ENCODE data around the gene GPR42. TPM values are rescaled to one million over a fixed set of nuclear protein-coding genes. Genes with fewer than 3 reads are reported as not detected.

The GPR42 gene
- polyA plus RNA-seq, 2 of the 4 experiments (the other 2 are of a cell fraction), result not detected

DNA sequence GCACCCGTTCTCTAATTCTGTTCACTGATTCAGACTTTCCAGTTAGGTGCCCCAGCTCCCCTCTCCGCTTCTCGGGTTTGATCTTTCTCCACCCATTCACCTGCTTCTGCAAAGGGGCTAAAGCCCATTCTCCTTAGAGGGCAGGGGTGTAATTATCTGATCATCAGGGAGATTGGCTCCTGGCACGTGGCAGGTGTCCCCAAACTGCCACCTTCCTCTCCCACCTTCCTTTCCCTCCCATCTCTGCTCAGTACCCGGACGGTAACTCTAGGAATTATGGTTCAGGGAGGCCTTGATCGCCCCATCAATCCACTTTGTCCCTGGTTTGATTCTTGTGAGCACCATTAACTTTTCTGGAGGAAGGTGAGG, 23.0 kb upstream of the GPR42 start:
- ChIA-PET POLR2A (no interaction called here), CTCF (interaction anchor here (0.6 to 15.0 kb wide), 7 partner anchors 29 to 1437 kb away, joined by 3 to 368 read pairs (median 3); partner anchors contain the start of gene KRTDAP)
- H3K9me3 ChIP-seq, result no peaks in the 10 kb centered on the region
- WGBS (ENCODE audit: missing lambda C conversion rate), result 39% methylated on average over 7 of the region's 7 CpGs
- no peak overlapping the region for H3K4me2 ChIP-seq
- TF ChIP-seq RAD21 (conservative IDR thresholded peaks at IDR 0.05 in 1 of 2, IDR thresholded peaks at IDR 0.05 in 1 of 2) (no peak), CHD2 (IDR thresholded peaks at IDR 0.05; ENCODE audit: low read length, partially characterized antibody) (no peak), HEYL (CRISPR knock-in tag; IDR thresholded peaks at IDR 0.05) (no peak), PHF8 (IDR thresholded peaks at IDR 0.05; ENCODE audit: borderline replicate concordance, low read depth) (no peak), RARB (CRISPR knock-in tag; IDR thresholded peaks at IDR 0.05) (no peak), FOXS1 (CRISPR knock-in tag; IDR thresholded peaks at IDR 0.05) (no peak), TP53 (CRISPR knock-in tag; IDR thresholded peaks at IDR 0.05) (no peak), ZC3H11A (IDR thresholded peaks at IDR 0.05) (no peak), TFCP2L1 (CRISPR knock-in tag; IDR thresholded peaks at IDR 0.05) (no peak)
- TF ChIP-seq, protein P1, sequence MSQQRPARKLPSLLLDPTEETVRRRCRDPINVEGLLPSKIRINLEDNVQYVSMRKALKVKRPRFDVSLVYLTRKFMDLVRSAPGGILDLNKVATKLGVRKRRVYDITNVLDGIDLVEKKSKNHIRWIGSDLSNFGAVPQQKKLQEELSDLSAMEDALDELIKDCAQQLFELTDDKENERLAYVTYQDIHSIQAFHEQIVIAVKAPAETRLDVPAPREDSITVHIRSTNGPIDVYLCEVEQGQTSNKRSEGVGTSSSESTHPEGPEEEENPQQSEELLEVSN (IDR thresholded peaks at IDR 0.05; ENCODE audit: borderline replicate concordance, low read depth), result no peak
- TF ChIP-seq, protein P2, sequence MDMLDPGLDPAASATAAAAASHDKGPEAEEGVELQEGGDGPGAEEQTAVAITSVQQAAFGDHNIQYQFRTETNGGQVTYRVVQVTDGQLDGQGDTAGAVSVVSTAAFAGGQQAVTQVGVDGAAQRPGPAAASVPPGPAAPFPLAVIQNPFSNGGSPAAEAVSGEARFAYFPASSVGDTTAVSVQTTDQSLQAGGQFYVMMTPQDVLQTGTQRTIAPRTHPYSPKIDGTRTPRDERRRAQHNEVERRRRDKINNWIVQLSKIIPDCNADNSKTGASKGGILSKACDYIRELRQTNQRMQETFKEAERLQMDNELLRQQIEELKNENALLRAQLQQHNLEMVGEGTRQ (IDR thresholded peaks at IDR 0.05), result no peak
- TF ChIP-seq, protein P3, sequence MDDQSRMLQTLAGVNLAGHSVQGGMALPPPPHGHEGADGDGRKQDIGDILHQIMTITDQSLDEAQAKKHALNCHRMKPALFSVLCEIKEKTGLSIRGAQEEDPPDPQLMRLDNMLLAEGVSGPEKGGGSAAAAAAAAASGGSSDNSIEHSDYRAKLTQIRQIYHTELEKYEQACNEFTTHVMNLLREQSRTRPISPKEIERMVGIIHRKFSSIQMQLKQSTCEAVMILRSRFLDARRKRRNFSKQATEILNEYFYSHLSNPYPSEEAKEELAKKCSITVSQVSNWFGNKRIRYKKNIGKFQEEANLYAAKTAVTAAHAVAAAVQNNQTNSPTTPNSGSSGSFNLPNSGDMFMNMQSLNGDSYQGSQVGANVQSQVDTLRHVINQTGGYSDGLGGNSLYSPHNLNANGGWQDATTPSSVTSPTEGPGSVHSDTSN (IDR thresholded peaks at IDR 0.05), result no peak
- H3K4me3 ChIP-seq, result no peak overlapping the region
- DNase-seq (ENCODE audit: low read depth in 1 of 2, low spot score in 1 of 2) (no peak), ATAC-seq (no peak), FAIRE-seq (no peak)
- no peaks in the 10 kb centered on the region for H3K4me1 ChIP-seq
- no peak overlapping the region for H3K27ac ChIP-seq

DNA sequence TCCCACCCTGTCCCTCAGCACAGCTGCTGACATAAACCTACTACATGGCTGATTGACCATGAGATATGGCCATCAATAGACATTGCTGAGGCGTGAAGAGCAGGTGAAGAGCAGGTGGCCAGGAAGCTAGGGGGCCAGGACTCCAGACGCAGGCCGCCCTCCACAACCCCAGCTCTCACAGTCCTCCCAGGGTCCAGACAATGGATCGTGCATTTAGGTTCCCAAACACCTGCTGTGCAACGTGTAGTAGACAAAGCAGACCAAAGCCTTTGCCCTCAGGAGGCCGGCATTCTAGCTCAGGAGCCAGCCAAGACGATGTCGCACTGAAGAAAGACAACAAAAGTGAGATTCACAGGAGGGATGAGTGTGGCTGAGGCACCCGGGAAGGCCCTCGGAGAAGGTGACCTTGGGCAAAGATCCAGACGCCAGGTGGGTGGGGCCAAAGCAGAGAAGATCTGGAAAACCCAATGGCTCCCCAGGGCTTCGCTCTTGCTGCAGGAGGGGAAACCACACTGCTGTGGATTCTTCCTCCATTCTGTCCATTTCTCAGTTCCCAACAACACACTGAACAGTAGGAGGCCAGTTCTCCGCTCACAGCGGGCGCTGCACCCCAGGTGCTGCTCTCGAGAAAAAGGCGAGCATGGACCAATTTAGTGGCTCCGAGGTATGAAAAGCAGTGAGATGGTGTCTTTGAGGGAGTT, 21.8 kb upstream of the GPR42 start:
- POLR2A ChIA-PET, result interaction anchor here (0.6 kb wide), 1 partner anchor 774 kb away, joined by 5 read pairs; no protein-coding TSS in a partner anchor
- no peak for TF ChIP-seq CBX2 (IDR thresholded peaks at IDR 0.05; ENCODE audit: borderline replicate concordance, low read depth)
- TF ChIP-seq, protein P4, sequence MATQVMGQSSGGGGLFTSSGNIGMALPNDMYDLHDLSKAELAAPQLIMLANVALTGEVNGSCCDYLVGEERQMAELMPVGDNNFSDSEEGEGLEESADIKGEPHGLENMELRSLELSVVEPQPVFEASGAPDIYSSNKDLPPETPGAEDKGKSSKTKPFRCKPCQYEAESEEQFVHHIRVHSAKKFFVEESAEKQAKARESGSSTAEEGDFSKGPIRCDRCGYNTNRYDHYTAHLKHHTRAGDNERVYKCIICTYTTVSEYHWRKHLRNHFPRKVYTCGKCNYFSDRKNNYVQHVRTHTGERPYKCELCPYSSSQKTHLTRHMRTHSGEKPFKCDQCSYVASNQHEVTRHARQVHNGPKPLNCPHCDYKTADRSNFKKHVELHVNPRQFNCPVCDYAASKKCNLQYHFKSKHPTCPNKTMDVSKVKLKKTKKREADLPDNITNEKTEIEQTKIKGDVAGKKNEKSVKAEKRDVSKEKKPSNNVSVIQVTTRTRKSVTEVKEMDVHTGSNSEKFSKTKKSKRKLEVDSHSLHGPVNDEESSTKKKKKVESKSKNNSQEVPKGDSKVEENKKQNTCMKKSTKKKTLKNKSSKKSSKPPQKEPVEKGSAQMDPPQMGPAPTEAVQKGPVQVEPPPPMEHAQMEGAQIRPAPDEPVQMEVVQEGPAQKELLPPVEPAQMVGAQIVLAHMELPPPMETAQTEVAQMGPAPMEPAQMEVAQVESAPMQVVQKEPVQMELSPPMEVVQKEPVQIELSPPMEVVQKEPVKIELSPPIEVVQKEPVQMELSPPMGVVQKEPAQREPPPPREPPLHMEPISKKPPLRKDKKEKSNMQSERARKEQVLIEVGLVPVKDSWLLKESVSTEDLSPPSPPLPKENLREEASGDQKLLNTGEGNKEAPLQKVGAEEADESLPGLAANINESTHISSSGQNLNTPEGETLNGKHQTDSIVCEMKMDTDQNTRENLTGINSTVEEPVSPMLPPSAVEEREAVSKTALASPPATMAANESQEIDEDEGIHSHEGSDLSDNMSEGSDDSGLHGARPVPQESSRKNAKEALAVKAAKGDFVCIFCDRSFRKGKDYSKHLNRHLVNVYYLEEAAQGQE (IDR thresholded peaks at IDR 0.05), result no peak
- no peak for TF ChIP-seq MAFK (IDR thresholded peaks at IDR 0.05; ENCODE audit: partially characterized antibody)
- TF ChIP-seq RAD21 (conservative IDR thresholded peaks at IDR 0.05 in 1 of 2, IDR thresholded peaks at IDR 0.05 in 1 of 2), result no peak
- TF ChIP-seq, protein P5, sequence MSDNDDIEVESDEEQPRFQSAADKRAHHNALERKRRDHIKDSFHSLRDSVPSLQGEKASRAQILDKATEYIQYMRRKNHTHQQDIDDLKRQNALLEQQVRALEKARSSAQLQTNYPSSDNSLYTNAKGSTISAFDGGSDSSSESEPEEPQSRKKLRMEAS (IDR thresholded peaks at IDR 0.05), result no peak
- no peak for TF ChIP-seq MYC (IDR thresholded peaks at IDR 0.05; ENCODE audit: borderline replicate concordance, low read length)
- no peak for TF ChIP-seq PHF8 (IDR thresholded peaks at IDR 0.05; ENCODE audit: borderline replicate concordance, low read depth)
- no peak for TF ChIP-seq RNF2 (IDR thresholded peaks at IDR 0.05; ENCODE audit: borderline replicate concordance, low read depth)
- no peak for TF ChIP-seq FOSL2 (IDR thresholded peaks at IDR 0.05)
- TF ChIP-seq FOSL2 (CRISPR knock-in tag; IDR thresholded peaks at IDR 0.05), result no peak
- TF ChIP-seq JUN (IDR thresholded peaks at IDR 0.05), result no peak
- TF ChIP-seq, protein P6, sequence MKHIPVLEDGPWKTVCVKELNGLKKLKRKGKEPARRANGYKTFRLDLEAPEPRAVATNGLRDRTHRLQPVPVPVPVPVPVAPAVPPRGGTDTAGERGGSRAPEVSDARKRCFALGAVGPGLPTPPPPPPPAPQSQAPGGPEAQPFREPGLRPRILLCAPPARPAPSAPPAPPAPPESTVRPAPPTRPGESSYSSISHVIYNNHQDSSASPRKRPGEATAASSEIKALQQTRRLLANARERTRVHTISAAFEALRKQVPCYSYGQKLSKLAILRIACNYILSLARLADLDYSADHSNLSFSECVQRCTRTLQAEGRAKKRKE (CRISPR knock-in tag; IDR thresholded peaks at IDR 0.05; ENCODE audit: low read depth), result no peak
- no peak for TF ChIP-seq RCOR1 (IDR thresholded peaks at IDR 0.05; ENCODE audit: low read depth, low read length)
- TF ChIP-seq, protein P3 (IDR thresholded peaks at IDR 0.05), result no peak
- no peak for TF ChIP-seq ZFP36 (IDR thresholded peaks at IDR 0.05; ENCODE audit: borderline replicate concordance, partially characterized antibody)
- TF ChIP-seq FOSB (CRISPR knock-in tag; IDR thresholded peaks at IDR 0.05), result no peak
- TF ChIP-seq KDM5A (IDR thresholded peaks at IDR 0.05), result no peak
- no peak for TF ChIP-seq HDAC2 (IDR thresholded peaks at IDR 0.05)
- no peak for TF ChIP-seq JUNB (IDR thresholded peaks at IDR 0.05)
- TF ChIP-seq TFCP2L1 (CRISPR knock-in tag; IDR thresholded peaks at IDR 0.05), result no peak
- no peak for TF ChIP-seq HOXB5 (CRISPR knock-in tag; IDR thresholded peaks at IDR 0.05)
- no peak for ATAC-seq
- no peaks in the 10 kb centered on the region for H3K4me1 ChIP-seq
- no peak overlapping the region for H3K4me2 ChIP-seq
- H3K4me3 ChIP-seq, result no peak overlapping the region
- FAIRE-seq, result no peak
- H3K9me3 ChIP-seq, result no peaks in the 10 kb centered on the region
- H3K27ac ChIP-seq, result no peak overlapping the region
- WGBS (ENCODE audit: missing lambda C conversion rate), result 57% methylated on average over 18 of the region's 18 CpGs
- no peak for DNase-seq (ENCODE audit: low read depth in 1 of 2, low spot score in 1 of 2)
- CTCF ChIA-PET, result interaction anchor here (0.5 to 15.0 kb wide), 14 partner anchors 9 to 445 kb away, joined by 3 to 368 read pairs (median 4); partner anchors contain the start of genes KRTDAP and USF2
